Testis (tissue), 3 donors: Measurements from ENCODE around the gene MRNIP. TPM values are rescaled to one million over a fixed set of nuclear protein-coding genes. Genes with fewer than 3 reads are reported as not detected.

Source experiments
- DNase-seq: peaks from one replicate; pipeline ENCODE4 v3.0.0-alpha.2; 2019
- H3K27ac ChIP-seq, 2 donors: fragments of 200-600 bp; sonication (generic); one replicate each; pipeline ENCODE4 v1.5.1; 2019
- H3K27me3 ChIP-seq: fragments of 200-600 bp; sonication (generic); one replicate; pipeline ENCODE4 v1.5.1; 2019
- H3K36me3 ChIP-seq: fragments of 200-600 bp; sonication (generic); one replicate; pipeline ENCODE4 v1.5.1; 2017; ENCODE audit warnings: low read depth; ENCODE audit errors: missing control alignments
- H3K4me1 ChIP-seq: fragments of 200-600 bp; sonication (generic); one replicate; pipeline ENCODE4 v1.5.1; 2019
- H3K4me3 ChIP-seq, 2 donors: fragments of 200-600 bp; sonication (generic); one replicate each; pipeline ENCODE4 v1.5.1; 2017 to 2019
- H3K9me3 ChIP-seq: fragments of 200-600 bp; sonication (generic); one replicate; pipeline ENCODE4 v1.5.1; 2017
- CTCF ChIP-seq, 3 experiments: fragments of 450-650 bp in 2 of 3; fragments of 200-600 bp in 1 of 3; sonication (generic) in 1 of 3; IDR thresholded peaks; one replicate each; pipeline ENCODE4 v1.5.1; 2016 to 2019; ENCODE audit warnings: antibody characterized with exemption in 3 of 3, mild to moderate bottlenecking in 2 of 3, moderate library complexity in 1 of 3
- POLR2A ChIP-seq: fragments of 450-650 bp; IDR thresholded peaks from one replicate; pipeline ENCODE4 v1.6.1; 2017; ENCODE audit warnings: antibody characterized with exemption, mild to moderate bottlenecking, moderate library complexity
- WGBS, 2 donors: methylation state at CpG; one replicate each; pipeline ENCODE4 v1.1.5; 2018; 5-methylcytosine and 5-hydroxymethylcytosine counted together
- intact Hi-C: fragments of 100-400 bp; cut with DNase I; formaldehyde crosslinking; loops from one replicate; pipeline ENCODE4 v1.15.1; 2023; ENCODE audit warnings: low total_unique reads
- polyA plus RNA-seq: library from polyadenylated mRNA; stranded (reverse); fragments of 350-450 nt; fragmentation: Illumina TruSeq; extraction: RNeasy Lipid Tissue Mini Kit (QIAGEN cat#74804); gene quantifications from one replicate; pipeline ENCODE4 v1.2.3, GENCODE V29; 2014; ENCODE audit warnings: low read depth, low replicate concordance; ENCODE audit not compliant: insufficient read depth
- total RNA-seq, 2 donors: library from RNA; depleted of rRNA; stranded (reverse); fragments of >200 nt; gene quantifications; one replicate each; pipeline ENCODE4 v1.2.3, GENCODE V29; 2016

The MRNIP gene
- total and polyA plus RNA-seq, 3 donors from 2014 or later: 34.9 to 61.4 (median 58.7) TPM

GRCh38 chr5:179812997-179813607 lies 45.5 kb downstream of the MRNIP start:
- DNase-seq: no peak
- H3K27ac ChIP-seq: no peak overlapping the region
- TF ChIP-seq POLR2A: no peak
- no peak for TF ChIP-seq CTCF (IDR thresholded peaks at IDR 0.05)
- intact Hi-C loops: loop anchor here (5.0 kb wide), 1 partner anchor 394 kb away; the partner anchor contains the start of gene RASGEF1C
- peaks cover 14% of the 10 kb centered on the region for H3K4me1 ChIP-seq
- no peaks in the 10 kb centered on the region for H3K9me3 ChIP-seq
- no peak overlapping the region for H3K4me3 ChIP-seq
- WGBS, 2 donors: 95 to 96% methylated on average over 5 of the region's 5 CpGs
- no peaks in the 10 kb centered on the region for H3K27me3 ChIP-seq
- H3K36me3 ChIP-seq: no peaks in the 10 kb centered on the region

DNA sequence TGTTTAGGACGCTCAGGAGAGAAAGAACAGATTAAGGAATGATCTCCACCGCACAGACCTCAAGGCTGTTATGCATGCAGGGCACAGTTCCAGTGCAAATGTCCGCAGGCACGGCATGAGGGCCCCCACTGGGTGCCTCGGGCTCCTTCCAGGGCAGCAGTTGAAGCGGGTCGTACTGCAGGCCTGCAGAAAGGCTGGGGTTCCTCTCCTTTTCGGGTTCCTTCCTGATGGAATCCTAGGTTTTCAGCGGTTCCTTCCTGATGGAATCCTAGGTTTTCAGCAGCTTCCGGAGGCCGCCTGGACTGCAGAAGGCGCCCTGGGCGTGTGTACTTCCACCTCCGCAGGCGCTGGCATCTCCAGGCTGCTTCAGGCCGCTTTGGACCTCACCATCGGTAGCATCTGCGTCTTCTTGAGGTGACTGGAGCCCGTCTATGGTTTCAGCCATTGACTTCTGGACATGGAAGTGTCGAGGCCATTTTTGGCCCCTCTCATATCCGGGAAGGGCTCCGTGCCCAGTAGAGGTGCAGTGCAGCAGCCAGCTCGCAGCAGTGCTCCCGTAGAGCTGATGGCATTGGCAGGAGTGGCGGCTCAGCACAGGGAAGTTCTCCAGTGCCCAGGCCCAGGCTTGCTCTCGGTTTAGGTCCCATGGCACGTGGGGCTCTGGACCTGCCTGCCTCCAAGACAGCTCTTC lies 46.3 kb downstream of the MRNIP start:
- H3K4me3 ChIP-seq: no peak overlapping the region
- no peak overlapping the region for H3K27ac ChIP-seq
- no peaks in the 10 kb centered on the region for H3K27me3 ChIP-seq
- no peaks in the 10 kb centered on the region for H3K36me3 ChIP-seq
- no peak for TF ChIP-seq CTCF (IDR thresholded peaks at IDR 0.05)
- no peak for TF ChIP-seq POLR2A
- no peaks in the 10 kb centered on the region for H3K9me3 ChIP-seq
- intact Hi-C loops: loop anchor here (5.0 kb wide), 1 partner anchor 395 kb away; the partner anchor contains the start of gene RASGEF1C
- no peak for DNase-seq
- peaks cover 7% of the 10 kb centered on the region for H3K4me1 ChIP-seq
- 61 to 80% methylated on average over 11 to 27 of the region's 27 CpGs for WGBS, 2 donors

DNA sequence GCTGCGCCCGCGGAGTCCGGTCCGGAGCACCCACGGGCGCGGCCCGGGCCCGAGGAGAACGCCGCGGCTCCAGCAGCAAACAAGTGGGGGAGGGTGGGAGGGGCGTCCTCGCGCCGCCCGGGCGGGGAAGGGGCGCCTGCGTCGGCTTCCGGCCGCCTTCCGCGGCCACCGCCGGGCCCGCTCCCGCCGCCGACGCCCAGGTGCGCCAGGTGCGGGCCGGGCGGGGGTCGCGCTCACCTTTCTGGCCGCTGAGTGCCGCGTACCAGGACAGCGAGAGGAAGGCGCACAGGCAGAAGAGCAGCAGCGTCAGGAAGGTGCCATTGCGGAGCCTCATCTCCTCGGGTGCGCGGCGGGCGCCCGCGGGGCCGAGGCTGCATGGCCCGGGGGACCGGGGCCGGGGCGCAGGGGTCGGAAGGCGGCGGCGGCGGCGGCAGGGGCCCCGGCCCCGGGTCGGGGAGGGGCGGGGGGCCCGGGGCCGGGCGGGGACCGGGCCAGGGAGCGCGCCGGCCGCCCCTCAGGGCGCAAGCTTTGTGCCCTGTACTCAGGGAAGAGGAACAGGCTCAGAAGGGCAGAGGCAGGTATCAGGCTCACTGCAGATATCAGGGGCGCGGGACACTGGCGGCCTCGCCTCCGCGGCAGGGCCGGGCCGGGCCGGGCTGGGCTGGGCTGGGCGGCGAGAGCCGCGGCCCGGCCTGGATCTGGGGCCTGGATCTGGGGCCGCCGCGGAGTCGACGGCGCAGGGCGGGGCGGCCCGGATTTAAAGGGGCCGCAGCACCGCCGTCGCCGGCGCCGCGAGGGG lies 52.2 kb downstream of the MRNIP start, which contains the start of gene MGAT4B:
Gene MGAT4B (minus strand): TSS at position 617 of the 799 bp plus-strand sequence. CDS start 283 bp downstream, at position 334.
- Histone ChIP-seq H3K4me3 (peak within 1 kb of the TSS; percentile 86 to 88), H3K36me3 (no peaks in the 10 kb centered on the region), H3K9me3 (no peaks in the 10 kb centered on the region), H3K27me3 (no peaks in the 10 kb centered on the region), H3K27ac (peak within 1 kb of the TSS; percentile 90 to 96), H3K4me1 (peaks cover 35% of the 10 kb centered on the region)
- intact Hi-C loops: no loop called here
- TF ChIP-seq CTCF (IDR thresholded peaks at IDR 0.05) (no peak), POLR2A (no peak)
- peak; percentile 75 for DNase-seq
- 1 to 8% methylated on average over 5 to 93 of the region's 108 CpGs for WGBS, 2 donors

GRCh38 chr5:179805529-179806249 lies 52.9 kb downstream of the MRNIP start:
- TF ChIP-seq POLR2A (no peak), CTCF (IDR thresholded peaks at IDR 0.05) (no peak)
- 7 to 20% methylated on average over 4 to 31 of the region's 65 CpGs for WGBS, 2 donors
- intact Hi-C loops: no loop called here
- H3K4me1 ChIP-seq: peaks cover 35% of the 10 kb centered on the region
- peak overlapping the region; percentile 86 to 96 for H3K27ac ChIP-seq
- H3K4me3 ChIP-seq: peak overlapping the region; percentile 86 to 88
- peak; percentile 44 for DNase-seq
- H3K27me3 ChIP-seq: no peaks in the 10 kb centered on the region
- no peaks in the 10 kb centered on the region for H3K36me3 ChIP-seq
- no peaks in the 10 kb centered on the region for H3K9me3 ChIP-seq
